ENCODE results near the gene FAM53B.
"Not testable (repeated sequence)": the region's sequence is repeated elsewhere in the genome, so short reads cannot be mapped to it uniquely, and the experiment has no call there.

The FAM53B gene

DNA sequence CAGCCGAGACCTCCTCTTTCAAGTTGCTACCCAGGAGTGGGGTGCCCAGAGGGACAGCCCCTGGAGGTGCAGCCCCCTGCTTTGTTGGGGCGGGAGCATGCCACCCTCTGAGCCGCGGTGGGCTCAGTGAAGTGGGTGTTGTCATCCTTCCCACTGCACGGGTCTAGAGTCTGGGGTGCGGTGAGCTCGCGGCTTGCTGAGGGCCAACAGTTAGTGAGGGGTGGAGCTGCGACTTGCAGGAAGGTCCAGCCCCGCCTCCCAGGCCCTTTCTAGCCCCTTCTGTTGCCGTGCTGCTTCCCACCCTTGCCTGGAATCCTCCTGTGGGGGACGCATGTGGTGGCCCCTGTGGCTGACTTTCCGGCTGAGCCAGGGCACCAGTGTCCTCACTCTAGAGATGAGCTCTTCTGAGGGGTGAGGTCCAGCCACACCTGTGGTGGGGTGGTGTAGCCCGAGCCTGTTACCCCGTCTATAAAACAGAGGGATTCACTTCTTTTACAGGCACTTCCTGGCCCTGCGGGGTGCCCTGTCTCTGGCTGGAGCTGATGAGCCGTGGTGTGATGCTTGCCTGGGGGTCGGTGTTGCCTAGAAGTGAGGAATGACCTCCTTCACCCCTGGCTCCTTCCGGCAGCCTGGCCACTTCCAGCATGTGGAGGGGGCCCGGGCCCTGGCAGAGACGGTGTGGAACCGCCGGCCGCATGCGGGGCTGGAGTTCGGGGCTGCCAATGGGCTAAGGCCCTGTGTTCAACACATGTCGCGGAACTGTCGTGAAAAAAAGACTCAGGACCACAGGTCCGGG is 127.9 kb downstream of the FAM53B start:
- no peak for TF ChIP-seq SPI1 (IDR thresholded peaks at IDR 0.05; ENCODE audit: low read depth, low read length)
- TF ChIP-seq POU2F2 (IDR thresholded peaks at IDR 0.05; ENCODE audit: low read depth, low read length), result no peak
- TF ChIP-seq PAX5 (IDR thresholded peaks at IDR 0.05; ENCODE audit: insufficient read depth, low read length, severe bottlenecking), result no peak
- no peak for TF ChIP-seq POLR2A (IDR thresholded peaks at IDR 0.05; ENCODE audit: low read depth, low read length)
- TF ChIP-seq POLR2AphosphoS5 (IDR thresholded peaks at IDR 0.05; ENCODE audit: low read depth, low read length), result no peak
- no peak for TF ChIP-seq TAF1 (IDR thresholded peaks at IDR 0.05; ENCODE audit: low read depth, low read length)
- FAIRE-seq, result peak; percentile 33
- DNase-seq (ENCODE audit: insufficient read length, low spot score), result no peak

DNA sequence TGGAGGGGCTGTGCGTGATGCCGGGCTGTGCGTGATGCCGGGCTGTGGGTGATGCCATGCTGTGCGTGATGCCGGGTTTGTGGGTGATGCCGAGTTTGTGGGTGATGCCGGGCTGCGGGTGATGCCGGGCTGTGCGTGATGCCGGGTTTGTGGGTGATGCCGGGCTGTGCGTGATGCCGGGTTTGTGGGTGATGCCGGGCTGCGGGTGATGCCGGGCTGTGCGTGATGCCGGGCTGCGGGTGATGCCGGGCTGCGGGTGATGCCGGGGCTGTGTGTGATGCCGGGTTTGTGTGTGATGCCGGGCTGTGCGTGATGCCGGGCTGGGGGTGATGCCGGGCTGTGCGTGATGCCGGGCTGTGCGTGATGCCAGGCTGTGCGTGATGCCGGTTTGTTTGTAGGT is 128.9 kb downstream of the FAM53B start:
- TF ChIP-seq SPI1 (IDR thresholded peaks at IDR 0.05; ENCODE audit: low read depth, low read length), result no peak
- TF ChIP-seq PAX5 (IDR thresholded peaks at IDR 0.05; ENCODE audit: insufficient read depth, low read length, severe bottlenecking), result no peak
- TF ChIP-seq POLR2AphosphoS5 (IDR thresholded peaks at IDR 0.05; ENCODE audit: low read depth, low read length), result no peak
- no peak for TF ChIP-seq POU2F2 (IDR thresholded peaks at IDR 0.05; ENCODE audit: low read depth, low read length)
- TF ChIP-seq POLR2A (IDR thresholded peaks at IDR 0.05; ENCODE audit: low read depth, low read length), result no peak
- no peak for TF ChIP-seq TAF1 (IDR thresholded peaks at IDR 0.05; ENCODE audit: low read depth, low read length)
- FAIRE-seq, result no peak
- DNase-seq (ENCODE audit: insufficient read length, low spot score), result no peak

DNA sequence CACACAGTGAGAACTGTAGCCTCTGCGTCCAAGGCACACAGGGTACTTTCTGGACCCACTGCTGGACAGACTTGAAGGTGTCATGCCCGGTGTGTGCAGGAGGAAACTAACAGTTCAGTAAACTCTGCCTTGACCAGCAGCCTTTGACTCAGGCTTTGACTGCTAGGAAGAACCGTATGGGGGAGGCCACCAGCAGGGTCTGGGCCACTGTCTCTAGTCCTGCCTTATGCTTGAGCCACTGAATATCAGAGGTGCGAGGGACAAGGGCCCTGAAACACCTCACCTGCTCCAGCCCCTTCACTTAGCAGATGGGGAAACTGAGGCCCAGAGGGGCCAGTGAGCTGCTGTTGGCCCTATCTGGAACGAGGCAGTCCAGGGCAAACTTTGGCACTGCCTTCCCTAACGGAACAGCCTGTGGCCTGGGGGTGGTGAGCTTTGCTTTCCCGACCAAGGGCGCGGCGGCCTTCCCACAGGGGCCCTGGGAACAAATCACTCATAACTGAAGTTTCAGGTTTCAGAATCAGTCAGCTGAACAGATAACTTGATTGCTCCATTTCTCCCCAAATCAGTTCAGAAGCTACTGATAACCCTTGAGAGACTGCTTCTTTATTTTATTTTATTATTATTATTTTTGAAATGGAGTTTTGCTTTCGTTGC is 130.0 kb downstream of the FAM53B start:
- FAIRE-seq (peak; percentile 95), DNase-seq (ENCODE audit: insufficient read length, low spot score) (no peak)
- peak; percentile 37 for TF ChIP-seq PAX5 (IDR thresholded peaks at IDR 0.05; ENCODE audit: insufficient read depth, low read length, severe bottlenecking)
- TF ChIP-seq TAF1 (IDR thresholded peaks at IDR 0.05; ENCODE audit: low read depth, low read length), result no peak
- TF ChIP-seq POLR2A (IDR thresholded peaks at IDR 0.05; ENCODE audit: low read depth, low read length), result no peak
- no peak for TF ChIP-seq POLR2AphosphoS5 (IDR thresholded peaks at IDR 0.05; ENCODE audit: low read depth, low read length)
- TF ChIP-seq SPI1 (IDR thresholded peaks at IDR 0.05; ENCODE audit: low read depth, low read length), result no peak
- 0 out of 2 replicates have a peak, but pooled peaks have one; percentile 4 for TF ChIP-seq POU2F2 (IDR thresholded peaks at IDR 0.05; ENCODE audit: low read depth, low read length)

DNA sequence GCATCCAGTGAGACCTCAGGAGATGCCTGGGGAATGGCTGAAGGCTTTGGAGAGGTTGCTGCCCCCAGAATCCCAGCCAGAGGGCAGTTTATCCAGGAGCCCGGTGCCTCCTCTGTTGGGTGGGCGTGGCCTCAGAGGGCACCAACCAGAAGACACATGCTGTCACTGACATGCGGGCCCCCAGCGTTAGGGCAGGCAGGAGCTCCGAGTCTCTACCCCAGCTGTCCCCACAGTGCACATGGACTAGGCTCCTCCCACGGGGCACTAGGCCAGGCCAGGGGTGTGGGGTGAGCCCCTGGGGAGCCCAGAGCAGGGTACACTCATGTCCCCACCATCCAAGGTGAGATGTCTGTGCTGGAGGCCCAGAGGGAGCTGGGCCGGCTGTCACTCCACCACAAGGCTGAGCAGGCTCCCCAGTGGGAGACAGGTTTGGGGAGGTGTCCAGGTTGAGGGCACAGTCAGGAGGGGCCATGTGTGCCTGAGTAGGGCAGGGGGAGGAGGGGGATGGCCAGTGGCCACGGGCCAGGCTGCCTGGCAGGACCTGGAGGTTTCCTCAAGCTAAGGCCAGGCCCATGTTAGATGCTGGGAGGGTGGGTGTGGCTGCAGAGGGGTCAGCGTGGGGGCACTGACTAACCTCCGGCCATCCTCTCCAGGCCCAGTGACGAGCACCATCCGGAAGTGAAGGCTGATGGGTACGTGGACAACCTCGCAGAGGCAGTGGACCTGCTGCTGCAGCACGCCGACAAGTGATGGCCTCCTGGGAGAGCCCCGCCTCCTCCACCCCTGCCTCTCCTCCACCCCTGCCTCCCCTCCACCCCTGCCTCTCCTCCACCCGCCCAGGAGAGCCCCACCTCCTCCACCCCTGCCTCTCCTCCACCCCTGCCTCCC is 131.3 kb downstream of the FAM53B start:
- no peak for DNase-seq (ENCODE audit: insufficient read length, low spot score)

DNA sequence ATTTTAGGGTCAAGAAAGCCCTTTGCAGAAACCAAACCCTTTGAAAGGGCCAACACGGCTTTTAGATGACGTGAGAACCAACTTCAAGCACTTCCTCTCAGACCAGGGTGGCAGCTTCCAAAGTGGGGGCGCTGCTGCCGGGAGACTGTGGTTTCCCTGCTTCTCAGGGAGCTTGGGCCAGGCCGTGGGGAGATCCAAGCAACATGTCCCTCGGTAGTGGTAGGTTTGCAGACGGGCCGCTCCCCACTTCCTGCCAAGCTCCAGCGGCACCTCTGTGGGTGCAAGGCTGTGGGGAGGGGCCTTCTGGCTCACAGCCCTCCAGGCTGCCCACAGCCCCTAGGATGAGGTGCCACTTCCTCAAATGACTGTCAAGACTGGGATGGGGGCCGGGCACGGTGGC is 132.4 kb downstream of the FAM53B start:
- FAIRE-seq, result peak; percentile 51
- DNase-seq (ENCODE audit: insufficient read length, low spot score), result no peak
- TF ChIP-seq POLR2A (IDR thresholded peaks at IDR 0.05; ENCODE audit: low read depth, low read length) (no peak), SPI1 (IDR thresholded peaks at IDR 0.05; ENCODE audit: low read depth, low read length) (peak; percentile 52; the same call in 1 of the 2 replicates)

More for the DNA sequence above, 131.3 kb downstream of the FAM53B start:
- TF ChIP-seq PAX5 (IDR thresholded peaks at IDR 0.05; ENCODE audit: insufficient read depth, low read length, severe bottlenecking) (no peak), POLR2A (IDR thresholded peaks at IDR 0.05; ENCODE audit: low read depth, low read length) (no peak), POU2F2 (IDR thresholded peaks at IDR 0.05; ENCODE audit: low read depth, low read length) (no peak), TAF1 (IDR thresholded peaks at IDR 0.05; ENCODE audit: low read depth, low read length) (no peak), SPI1 (IDR thresholded peaks at IDR 0.05; ENCODE audit: low read depth, low read length) (no peak), POLR2AphosphoS5 (IDR thresholded peaks at IDR 0.05; ENCODE audit: low read depth, low read length) (no peak)
- peak; percentile 80 for FAIRE-seq

DNA sequence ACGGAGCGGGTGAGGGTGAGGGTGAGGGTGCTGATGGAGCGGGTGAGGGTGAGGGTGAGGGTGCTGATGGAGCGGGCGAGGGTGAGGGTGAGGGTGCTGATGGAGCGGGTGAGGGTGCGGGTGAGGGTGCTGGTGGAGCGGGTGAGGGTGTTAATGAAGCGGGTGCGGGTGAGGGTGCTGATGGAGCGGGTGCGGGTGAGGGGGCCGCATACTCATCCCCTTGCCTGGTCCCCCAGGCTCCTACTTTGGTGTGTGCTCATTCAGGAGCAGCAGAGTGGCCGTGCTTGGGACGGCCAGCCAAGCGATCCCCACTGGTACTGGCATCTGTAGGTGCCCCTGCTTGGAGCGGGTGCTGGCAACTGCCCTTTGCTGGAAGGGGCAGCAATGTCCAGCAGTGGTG is 133.3 kb downstream of the FAM53B start:
- not testable (repeated sequence) for DNase-seq (ENCODE audit: insufficient read length, low spot score); FAIRE-seq

DNA sequence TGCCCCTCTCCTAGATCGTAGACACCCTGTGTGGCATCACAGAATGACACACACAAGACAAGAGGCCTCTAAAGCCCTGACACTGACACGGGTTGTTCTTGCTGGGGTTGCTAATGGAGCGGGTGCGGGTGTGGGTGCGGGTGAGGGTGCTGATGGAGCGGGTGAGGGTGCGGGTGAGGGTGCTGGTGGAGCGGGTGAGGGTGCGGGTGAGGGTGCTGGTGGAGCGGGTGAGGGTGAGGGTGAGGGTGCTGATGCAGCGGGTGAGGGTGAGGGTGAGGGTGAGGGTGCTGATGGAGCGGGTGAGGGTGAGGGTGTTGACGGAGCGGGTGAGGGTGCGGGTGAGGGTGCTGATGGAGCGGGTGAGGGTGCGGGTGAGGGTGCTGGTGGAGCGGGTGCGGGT is 134.0 kb downstream of the FAM53B start:
- not testable (repeated sequence) for FAIRE-seq

DNA sequence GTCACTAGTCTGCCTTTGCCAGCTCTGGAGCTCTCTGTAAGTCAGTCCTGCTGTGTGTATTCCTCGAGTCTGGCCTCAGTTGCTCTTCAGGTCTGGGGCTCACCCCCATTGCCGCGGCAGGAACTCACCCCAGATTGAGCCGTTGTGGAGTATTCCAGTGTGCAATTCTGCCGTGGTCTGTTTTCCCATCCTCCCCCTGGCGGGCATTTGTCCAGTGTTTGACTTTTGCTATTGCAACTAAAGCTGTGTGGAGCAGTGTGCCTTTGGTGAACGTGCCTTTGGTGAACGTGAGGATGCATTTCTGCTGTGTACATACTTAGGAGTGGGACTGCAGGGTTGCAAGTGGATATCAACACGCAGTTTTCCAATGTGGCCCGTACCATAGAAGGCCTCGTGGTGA is 134.5 kb downstream of the FAM53B start:
- DNase-seq (ENCODE audit: insufficient read length, low spot score) (no peak), FAIRE-seq (no peak)
- no peak for TF ChIP-seq TAF1 (IDR thresholded peaks at IDR 0.05; ENCODE audit: low read depth, low read length)
- no peak for TF ChIP-seq SPI1 (IDR thresholded peaks at IDR 0.05; ENCODE audit: low read depth, low read length)

More for the DNA sequence above, 134.0 kb downstream of the FAM53B start:
- not testable (repeated sequence) for DNase-seq (ENCODE audit: insufficient read length, low spot score)

DNA sequence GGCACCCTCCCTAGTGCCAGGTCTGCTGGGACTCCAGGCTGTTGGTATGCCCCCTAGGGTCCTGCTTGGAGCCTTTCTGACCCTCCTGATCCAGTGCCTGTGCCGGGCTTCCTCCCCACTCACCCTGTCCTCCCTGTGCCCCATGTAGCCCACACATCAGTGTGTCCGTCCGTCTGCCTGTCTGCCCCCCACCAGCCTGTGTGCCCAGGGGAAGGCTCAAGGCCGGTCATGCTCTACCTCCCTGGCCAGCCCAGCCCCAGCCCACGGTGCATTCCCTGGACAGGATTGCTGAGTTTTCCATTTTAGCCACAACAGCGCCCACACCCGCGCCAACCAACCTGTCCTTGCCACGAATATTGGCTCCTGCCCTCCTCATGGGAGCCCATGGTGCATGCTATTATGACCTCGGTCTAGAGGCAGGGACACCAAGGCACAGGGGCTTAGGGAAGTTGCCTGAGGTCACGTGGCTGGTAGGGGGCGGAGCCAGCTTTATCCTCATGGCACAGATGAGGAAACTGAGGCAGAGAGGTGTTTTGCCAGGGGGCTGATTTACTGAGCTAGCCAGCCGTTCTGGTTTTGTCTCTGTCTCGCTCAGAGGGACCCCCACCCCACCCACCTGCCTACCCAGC is 136.0 kb downstream of the FAM53B start:
- TF ChIP-seq POLR2A (IDR thresholded peaks at IDR 0.05; ENCODE audit: low read depth, low read length), result no peak
- TF ChIP-seq TAF1 (IDR thresholded peaks at IDR 0.05; ENCODE audit: low read depth, low read length), result no peak
- no peak for TF ChIP-seq SPI1 (IDR thresholded peaks at IDR 0.05; ENCODE audit: low read depth, low read length)
- no peak for TF ChIP-seq PAX5 (IDR thresholded peaks at IDR 0.05; ENCODE audit: insufficient read depth, low read length, severe bottlenecking)
- FAIRE-seq (no peak), DNase-seq (ENCODE audit: insufficient read length, low spot score) (no peak)

DNA sequence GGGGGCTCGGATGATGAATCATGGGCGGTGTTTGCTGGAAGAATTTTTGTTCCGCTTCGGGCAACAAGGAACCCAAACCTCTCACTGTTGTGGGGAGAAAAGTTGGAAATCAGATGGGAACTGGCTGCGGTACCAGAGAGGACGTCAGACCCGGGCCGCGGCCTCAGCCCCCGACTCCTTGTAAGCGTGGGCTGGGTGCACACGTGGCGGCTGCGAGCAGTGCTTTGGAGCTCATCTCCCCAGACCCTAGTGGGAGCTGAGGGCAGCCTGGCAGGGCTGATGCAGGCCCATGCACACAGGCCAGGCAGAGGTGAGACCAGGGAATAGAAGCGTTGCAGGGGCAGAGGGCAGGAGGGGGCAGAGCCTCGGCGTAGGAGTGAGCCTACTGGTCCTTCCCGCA is 136.5 kb downstream of the FAM53B start:
- no peak for FAIRE-seq
- TF ChIP-seq POLR2A (IDR thresholded peaks at IDR 0.05; ENCODE audit: low read depth, low read length) (no peak), POLR2AphosphoS5 (IDR thresholded peaks at IDR 0.05; ENCODE audit: low read depth, low read length) (no peak), POU2F2 (IDR thresholded peaks at IDR 0.05; ENCODE audit: low read depth, low read length) (no peak), SPI1 (IDR thresholded peaks at IDR 0.05; ENCODE audit: low read depth, low read length) (no peak), PAX5 (IDR thresholded peaks at IDR 0.05; ENCODE audit: insufficient read depth, low read length, severe bottlenecking) (no peak), TAF1 (IDR thresholded peaks at IDR 0.05; ENCODE audit: low read depth, low read length) (no peak)

More for the DNA sequence above, 136.5 kb downstream of the FAM53B start:
- DNase-seq (ENCODE audit: insufficient read length, low spot score), result no peak

Data from GM12891 (cell line).